Epithelial cell of proximal tubule (primary cell): Measurements from ENCODE around the gene NHERF1. TPM values are rescaled to one million over a fixed set of nuclear protein-coding genes. Genes with fewer than 3 reads are reported as not detected.

Experiments used
- DNase-seq: peaks from one replicate; pipeline ENCODE4 v3.0.0-alpha.2; 2011; ENCODE audit warnings: low read depth
- H3K4me3 ChIP-seq: 2 replicates; pipeline ENCODE4 v1.5.1; 2011; ENCODE audit warnings: low read depth, mild to moderate bottlenecking, low read length
- total RNA-seq: library from RNA; depleted of rRNA; stranded (reverse); fragments of >200 nt; gene quantifications from 2 replicates; pipeline ENCODE4 v1.2.3, GENCODE V29; 2015
- TF ChIP-seq, protein P1 (sequence below): conservative IDR thresholded peaks from 2 replicates; pipeline ENCODE4 v1.5.1; 2012; ENCODE audit warnings: low read depth, mild to moderate bottlenecking, low read length

The NHERF1 gene
- total RNA-seq, 1 donor from 2014 or later = 45.1 TPM

DNA sequence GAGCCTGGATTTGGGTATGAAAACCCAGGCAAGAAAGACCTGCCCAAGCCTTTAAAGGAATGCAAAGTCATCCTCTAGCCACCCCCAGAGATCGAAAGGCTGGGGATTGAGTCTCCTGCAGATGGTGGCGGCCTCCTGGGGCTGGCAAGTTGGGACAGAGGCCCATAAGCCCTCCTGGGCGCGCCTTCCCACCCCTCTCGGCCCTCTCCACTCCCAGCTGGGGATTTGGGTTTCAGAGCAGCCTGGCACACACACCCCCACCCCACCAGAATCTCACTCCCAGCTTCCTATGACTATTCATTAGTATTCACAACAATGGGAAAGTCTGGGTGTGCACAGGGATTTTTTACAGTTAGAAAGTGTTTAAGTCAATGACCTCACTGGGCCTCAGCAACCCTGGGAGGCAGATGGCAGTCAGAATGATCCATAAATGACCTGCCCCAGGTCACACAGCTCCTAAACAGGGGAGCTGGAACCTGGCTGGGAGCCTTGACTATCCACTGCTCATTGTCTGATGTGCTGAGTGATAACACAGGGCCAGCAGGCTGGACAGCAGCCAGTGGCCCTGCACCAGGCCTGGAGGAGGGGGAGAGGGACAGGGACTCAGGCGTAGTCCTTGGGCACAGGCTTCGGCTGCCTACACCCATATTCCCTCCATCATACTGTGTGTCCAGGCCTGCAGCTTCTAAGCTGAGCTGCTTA is 12.1 kb downstream of the NHERF1 start:
- TF ChIP-seq, protein P1, sequence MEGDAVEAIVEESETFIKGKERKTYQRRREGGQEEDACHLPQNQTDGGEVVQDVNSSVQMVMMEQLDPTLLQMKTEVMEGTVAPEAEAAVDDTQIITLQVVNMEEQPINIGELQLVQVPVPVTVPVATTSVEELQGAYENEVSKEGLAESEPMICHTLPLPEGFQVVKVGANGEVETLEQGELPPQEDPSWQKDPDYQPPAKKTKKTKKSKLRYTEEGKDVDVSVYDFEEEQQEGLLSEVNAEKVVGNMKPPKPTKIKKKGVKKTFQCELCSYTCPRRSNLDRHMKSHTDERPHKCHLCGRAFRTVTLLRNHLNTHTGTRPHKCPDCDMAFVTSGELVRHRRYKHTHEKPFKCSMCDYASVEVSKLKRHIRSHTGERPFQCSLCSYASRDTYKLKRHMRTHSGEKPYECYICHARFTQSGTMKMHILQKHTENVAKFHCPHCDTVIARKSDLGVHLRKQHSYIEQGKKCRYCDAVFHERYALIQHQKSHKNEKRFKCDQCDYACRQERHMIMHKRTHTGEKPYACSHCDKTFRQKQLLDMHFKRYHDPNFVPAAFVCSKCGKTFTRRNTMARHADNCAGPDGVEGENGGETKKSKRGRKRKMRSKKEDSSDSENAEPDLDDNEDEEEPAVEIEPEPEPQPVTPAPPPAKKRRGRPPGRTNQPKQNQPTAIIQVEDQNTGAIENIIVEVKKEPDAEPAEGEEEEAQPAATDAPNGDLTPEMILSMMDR = no peak
- no peak for DNase-seq
- no peak overlapping the region for H3K4me3 ChIP-seq

DNA sequence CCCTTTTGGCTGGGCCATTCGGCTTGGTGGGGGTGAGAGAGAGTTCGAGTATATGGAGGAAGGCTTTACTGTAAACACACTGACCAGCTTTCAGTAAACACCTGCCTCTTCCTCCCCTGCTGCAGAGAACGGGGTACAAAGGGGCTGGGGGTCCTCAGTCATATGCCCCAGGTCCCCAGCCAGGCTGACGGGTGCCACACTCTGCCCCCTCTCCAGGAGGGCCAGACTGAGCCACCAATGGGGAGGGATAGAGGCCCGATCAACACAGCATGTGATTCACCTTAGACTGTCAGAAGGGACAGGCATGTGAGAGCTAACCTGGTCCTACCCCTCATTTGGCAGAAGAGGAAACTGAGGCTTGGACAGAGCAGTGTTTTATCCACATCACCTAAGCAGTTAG is 13.0 kb downstream of the NHERF1 start:
- DNase-seq = no peak
- H3K4me3 ChIP-seq = no peak overlapping the region
- TF ChIP-seq, protein P1 = no peak

DNA sequence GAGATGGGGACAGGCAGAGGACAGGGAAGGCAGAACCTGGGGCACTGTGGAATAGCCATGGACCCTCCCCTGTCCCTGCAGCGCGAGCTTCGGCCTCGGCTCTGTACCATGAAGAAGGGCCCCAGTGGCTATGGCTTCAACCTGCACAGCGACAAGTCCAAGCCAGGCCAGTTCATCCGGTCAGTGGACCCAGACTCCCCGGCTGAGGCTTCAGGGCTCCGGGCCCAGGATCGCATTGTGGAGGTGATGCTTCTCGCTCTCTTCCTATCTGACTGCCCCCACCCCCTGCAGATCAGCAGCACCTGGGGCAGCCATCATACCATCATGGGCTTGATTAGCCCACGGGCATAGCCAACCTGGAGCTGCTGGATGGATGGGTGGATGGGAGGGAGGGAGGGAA is 13.5 kb downstream of the NHERF1 start:
- DNase-seq = no peak
- TF ChIP-seq, protein P1 = no peak

GRCh38 chr17:74763565-74764387 is 15.3 kb downstream of the NHERF1 start:
- TF ChIP-seq, protein P1 = no peak
- H3K4me3 ChIP-seq = no peak overlapping the region
- DNase-seq = no peak

More for the DNA sequence above, 13.5 kb downstream of the NHERF1 start:
- no peak overlapping the region for H3K4me3 ChIP-seq

GRCh38 chr17:74764751-74765286 is 16.4 kb downstream of the NHERF1 start:
- no peak overlapping the region for H3K4me3 ChIP-seq
- TF ChIP-seq, protein P1 = no peak
- DNase-seq = no peak

GRCh38 chr17:74766413-74766812 is 18.0 kb downstream of the NHERF1 start:
- TF ChIP-seq, protein P1 = no peak
- H3K4me3 ChIP-seq = no peak overlapping the region
- no peak for DNase-seq
